Epithelial cell of prostate (primary cell): ENCODE data around the gene SCN1A.
"Not testable (repeated sequence)": the region's sequence is repeated elsewhere in the genome, so short reads cannot be mapped to it uniquely, and the experiment has no call there.

Source experiments
- DNase-seq: peaks from one replicate; pipeline ENCODE4 v3.0.0-alpha.2; 2011; ENCODE audit warnings: low read depth, low spot score
- H3K27ac ChIP-seq: fragments of 450-650 bp; 2 replicates; pipeline ENCODE4 v1.5.1; 2017; ENCODE audit warnings: mild to moderate bottlenecking

Gene SCN1A

GRCh38 chr2:166137331-166137730 is 9.5 kb upstream of the SCN1A start:
- no peak for DNase-seq
- no peak overlapping the region for H3K27ac ChIP-seq

GRCh38 chr2:166135849-166136258 is 8.0 kb upstream of the SCN1A start:
- H3K27ac ChIP-seq = no peak overlapping the region
- no peak for DNase-seq

- no peak overlapping the region for H3K27ac ChIP-seq
- no peak for DNase-seq
Observed at GRCh38 chr2:166135152-166135848, 7.5 kb upstream of the SCN1A start.

- DNase-seq = no peak
- H3K27ac ChIP-seq = no peak overlapping the region
Observed at GRCh38 chr2:166134252-166135151, 6.7 kb upstream of the SCN1A start.

- no peak for DNase-seq
- no peak overlapping the region for H3K27ac ChIP-seq
Observed at GRCh38 chr2:166133653-166134052, 5.8 kb upstream of the SCN1A start.

GRCh38 chr2:166128156-166128505 is 311 bp upstream of the SCN1A start:
- DNase-seq = no peak
- H3K27ac ChIP-seq = no peak overlapping the region

- no peak for DNase-seq
- H3K27ac ChIP-seq = no peak overlapping the region
Observed at GRCh38 chr2:166126007-166126639, 1.7 kb downstream of the SCN1A start.

- H3K27ac ChIP-seq = no peak overlapping the region
- no peak for DNase-seq
Observed at GRCh38 chr2:166125557-166125956, 2.3 kb downstream of the SCN1A start.

- DNase-seq = no peak
- H3K27ac ChIP-seq = no peak overlapping the region
Observed at GRCh38 chr2:166118180-166118579, 9.6 kb downstream of the SCN1A start.

- no peak for DNase-seq
- no peak overlapping the region for H3K27ac ChIP-seq
Observed at GRCh38 chr2:166117491-166117890, 10.3 kb downstream of the SCN1A start.

GRCh38 chr2:166115589-166115988 is 12.2 kb downstream of the SCN1A start:
- no peak overlapping the region for H3K27ac ChIP-seq
- no peak for DNase-seq

- DNase-seq = no peak
- no peak overlapping the region for H3K27ac ChIP-seq
Observed at GRCh38 chr2:166112193-166112605, 15.6 kb downstream of the SCN1A start.

GRCh38 chr2:166106431-166107015 is 21.3 kb downstream of the SCN1A start:
- no peak overlapping the region for H3K27ac ChIP-seq
- no peak for DNase-seq

GRCh38 chr2:166104773-166105172 is 23.0 kb downstream of the SCN1A start:
- no peak for DNase-seq
- H3K27ac ChIP-seq = no peak overlapping the region

- no peak overlapping the region for H3K27ac ChIP-seq
- DNase-seq = no peak
Observed at GRCh38 chr2:166104084-166104483, 23.7 kb downstream of the SCN1A start.

- DNase-seq = not testable (repeated sequence)
Observed at GRCh38 chr2:166103277-166103676, 24.5 kb downstream of the SCN1A start.

GRCh38 chr2:166094325-166094724 is 33.5 kb downstream of the SCN1A start:
- no peak for DNase-seq

More at GRCh38 chr2:166103277-166103676, 24.5 kb downstream of the SCN1A start:
- not testable (repeated sequence) for H3K27ac ChIP-seq

GRCh38 chr2:166092889-166093288 is 34.9 kb downstream of the SCN1A start:
- no peak overlapping the region for H3K27ac ChIP-seq
- DNase-seq = no peak

More at GRCh38 chr2:166094325-166094724, 33.5 kb downstream of the SCN1A start:
- H3K27ac ChIP-seq = no peak overlapping the region

GRCh38 chr2:166091439-166091838 is 36.4 kb downstream of the SCN1A start:
- no peak overlapping the region for H3K27ac ChIP-seq
- DNase-seq = no peak

GRCh38 chr2:166090908-166091307 is 36.9 kb downstream of the SCN1A start:
- H3K27ac ChIP-seq = no peak overlapping the region
- DNase-seq = no peak

- no peak for DNase-seq
- H3K27ac ChIP-seq = no peak overlapping the region
Observed at GRCh38 chr2:166090346-166090745, 37.5 kb downstream of the SCN1A start.
